ENCODE data around the gene OSTC.
A peak's percentile ranks its signal among the peaks of the same experiment; 100 is the strongest.

The OSTC gene

GRCh38 chr4:108644237-108644636, 6.2 kb upstream of the OSTC start:
- FAIRE-seq (no peak), DNase-seq (ENCODE audit: insufficient read length, low spot score) (no peak)

- DNase-seq (ENCODE audit: insufficient read length, low spot score): no peak
- FAIRE-seq: no peak
Measured at GRCh38 chr4:108646706-108647105, 3.7 kb upstream of the OSTC start.

DNA sequence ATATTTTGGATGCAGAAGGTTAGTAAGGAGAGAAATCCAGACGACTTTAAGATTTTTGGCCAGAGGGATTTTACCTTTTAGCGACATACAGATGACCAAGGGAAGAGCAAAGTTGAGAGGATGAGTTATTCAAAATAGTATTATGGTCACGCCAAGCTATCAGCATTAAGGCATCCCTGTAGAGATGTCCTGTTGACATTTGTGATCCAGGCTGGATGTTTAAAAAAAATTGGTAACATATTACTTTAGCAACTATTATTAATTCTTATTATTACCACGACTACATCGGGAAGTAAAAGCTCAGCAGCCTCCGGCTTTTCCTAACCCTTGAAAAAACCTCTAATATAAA, 562 bp upstream of the OSTC start:
- DNase-seq (ENCODE audit: insufficient read length, low spot score) (no peak), FAIRE-seq (no peak)

GRCh38 chr4:108651014-108651791, 804 bp downstream of the OSTC start:
- no peak for DNase-seq (ENCODE audit: insufficient read length, low spot score)
- FAIRE-seq: no peak

GRCh38 chr4:108662629-108663028, 12.2 kb downstream of the OSTC start:
- FAIRE-seq: no peak
- no peak for DNase-seq (ENCODE audit: insufficient read length, low spot score)

DNA sequence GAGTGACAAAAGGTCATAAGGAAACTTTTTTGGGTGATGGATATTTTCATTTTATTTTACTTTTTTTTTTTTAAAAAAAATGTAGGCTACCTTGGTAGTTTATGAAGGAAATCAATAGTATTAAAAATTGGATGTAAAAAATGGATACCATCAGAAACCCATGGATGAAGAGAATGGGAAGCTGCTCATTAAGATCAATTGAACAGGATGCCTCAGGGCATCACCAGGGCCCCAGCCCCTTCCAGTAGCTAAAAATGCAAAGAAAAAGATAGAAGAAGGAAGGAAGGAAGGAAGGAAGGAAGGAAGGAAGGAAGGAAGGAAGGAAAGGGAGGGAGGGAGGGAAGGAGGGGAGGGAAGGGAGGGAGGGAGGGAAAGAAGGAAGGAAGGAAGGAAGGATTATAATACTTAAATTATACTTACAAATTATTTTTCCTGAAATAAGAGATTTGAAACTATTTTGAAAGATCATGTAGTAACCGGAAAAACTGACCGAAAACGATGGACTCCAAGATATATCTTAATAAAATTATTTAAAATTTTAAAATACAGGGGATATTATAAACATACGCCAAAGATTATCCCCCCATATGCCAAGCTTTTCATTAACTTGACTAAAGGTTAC, 24.1 kb downstream of the OSTC start:
- no peak for FAIRE-seq

GRCh38 chr4:108681321-108681809, 31.0 kb downstream of the OSTC start:
- no peak for FAIRE-seq
- DNase-seq (ENCODE audit: insufficient read length, low spot score): no peak

More for the DNA sequence above, 24.1 kb downstream of the OSTC start:
- DNase-seq (ENCODE audit: insufficient read length, low spot score): no peak

GRCh38 chr4:108683479-108683878, 33.1 kb downstream of the OSTC start:
- no peak for FAIRE-seq
- DNase-seq (ENCODE audit: insufficient read length, low spot score): peak; percentile 8

GRCh38 chr4:108685036-108685686, 34.8 kb downstream of the OSTC start:
- DNase-seq (ENCODE audit: insufficient read length, low spot score) (no peak), FAIRE-seq (no peak)

- FAIRE-seq (no peak), DNase-seq (ENCODE audit: insufficient read length, low spot score) (no peak)
Measured at GRCh38 chr4:108690738-108691137, 40.3 kb downstream of the OSTC start.

- FAIRE-seq (no peak), DNase-seq (ENCODE audit: insufficient read length, low spot score) (no peak)
Measured at GRCh38 chr4:108693211-108693610, 42.8 kb downstream of the OSTC start.

DNA sequence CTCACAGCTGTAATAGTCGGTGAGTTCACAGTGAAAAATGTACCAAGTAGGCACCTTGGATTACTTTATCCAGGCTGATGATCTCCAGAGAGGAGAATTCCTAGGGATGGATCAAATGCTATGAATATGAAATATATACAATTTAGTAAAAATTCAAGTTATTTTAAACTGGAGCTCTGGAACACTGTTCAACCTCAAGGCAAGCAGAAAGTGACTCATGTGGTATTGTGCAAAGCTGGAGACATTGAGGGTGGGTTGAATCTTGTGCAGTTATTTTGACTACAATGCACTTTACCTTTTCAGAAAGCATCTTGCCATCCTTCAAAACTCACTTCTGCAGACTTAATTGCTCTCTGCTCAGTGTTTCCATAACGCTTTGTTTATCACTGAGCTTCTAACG, 43.4 kb downstream of the OSTC start:
- DNase-seq (ENCODE audit: insufficient read length, low spot score) (no peak), FAIRE-seq (no peak)

DNA sequence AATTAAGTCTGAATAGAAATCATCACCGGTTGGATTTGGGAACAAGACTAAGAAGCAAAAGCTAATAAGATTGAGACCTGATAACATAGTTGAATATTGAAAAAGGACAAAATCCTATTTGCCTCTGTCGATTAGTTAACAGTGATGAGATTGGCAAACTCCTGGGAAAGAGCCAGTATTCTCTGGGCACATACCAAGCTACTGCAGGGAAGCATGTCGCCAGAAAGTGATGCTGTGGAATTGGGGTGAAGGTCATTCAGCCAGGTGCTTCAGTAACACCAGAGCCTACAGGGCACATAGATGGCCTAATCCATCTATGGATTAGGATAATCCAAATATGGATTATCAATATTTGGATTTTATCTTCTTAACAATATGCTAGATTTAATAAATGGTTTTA, 44.0 kb downstream of the OSTC start:
- no peak for FAIRE-seq

DNA sequence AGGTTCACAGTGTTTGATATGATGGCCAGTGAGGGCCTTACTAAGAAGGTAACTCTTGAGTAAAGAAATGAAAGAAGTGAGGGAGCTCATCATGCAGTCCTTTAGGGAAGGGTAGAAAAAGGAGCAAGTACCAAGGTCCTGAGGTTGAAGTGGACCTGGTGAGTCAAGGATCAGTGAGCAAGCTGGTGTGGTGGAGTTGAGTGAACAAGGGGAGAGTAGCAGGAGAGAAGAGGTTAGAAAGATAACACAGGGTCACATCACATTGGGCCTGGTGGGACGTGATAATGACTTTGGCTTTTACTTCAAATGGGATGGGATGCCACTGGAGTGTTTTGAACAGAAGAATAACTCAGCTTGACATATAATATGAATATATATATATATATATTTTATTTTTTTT, 44.7 kb downstream of the OSTC start:
- FAIRE-seq: no peak
- no peak for DNase-seq (ENCODE audit: insufficient read length, low spot score)

More for the DNA sequence above, 44.0 kb downstream of the OSTC start:
- no peak for DNase-seq (ENCODE audit: insufficient read length, low spot score)

DNA sequence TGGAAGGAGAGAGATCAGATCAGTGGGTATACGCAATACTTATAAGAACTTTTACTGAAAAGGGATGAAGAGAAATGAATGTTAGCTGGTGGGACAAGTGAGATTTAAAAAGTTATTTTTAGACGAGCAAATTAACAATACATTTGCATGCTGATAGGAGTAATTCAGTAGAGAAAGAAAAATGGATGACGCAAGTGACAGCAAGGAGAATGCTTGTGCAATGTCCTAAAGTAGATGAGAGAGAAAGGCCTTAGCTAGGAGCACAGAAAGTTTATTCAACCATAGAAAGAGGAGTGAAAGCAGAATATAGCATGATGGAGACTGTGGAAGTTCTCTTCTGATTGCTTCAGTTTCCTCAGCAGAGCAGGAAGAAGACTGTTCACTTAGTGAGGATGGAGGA, 45.8 kb downstream of the OSTC start:
- FAIRE-seq (no peak), DNase-seq (ENCODE audit: insufficient read length, low spot score) (no peak)

DNA sequence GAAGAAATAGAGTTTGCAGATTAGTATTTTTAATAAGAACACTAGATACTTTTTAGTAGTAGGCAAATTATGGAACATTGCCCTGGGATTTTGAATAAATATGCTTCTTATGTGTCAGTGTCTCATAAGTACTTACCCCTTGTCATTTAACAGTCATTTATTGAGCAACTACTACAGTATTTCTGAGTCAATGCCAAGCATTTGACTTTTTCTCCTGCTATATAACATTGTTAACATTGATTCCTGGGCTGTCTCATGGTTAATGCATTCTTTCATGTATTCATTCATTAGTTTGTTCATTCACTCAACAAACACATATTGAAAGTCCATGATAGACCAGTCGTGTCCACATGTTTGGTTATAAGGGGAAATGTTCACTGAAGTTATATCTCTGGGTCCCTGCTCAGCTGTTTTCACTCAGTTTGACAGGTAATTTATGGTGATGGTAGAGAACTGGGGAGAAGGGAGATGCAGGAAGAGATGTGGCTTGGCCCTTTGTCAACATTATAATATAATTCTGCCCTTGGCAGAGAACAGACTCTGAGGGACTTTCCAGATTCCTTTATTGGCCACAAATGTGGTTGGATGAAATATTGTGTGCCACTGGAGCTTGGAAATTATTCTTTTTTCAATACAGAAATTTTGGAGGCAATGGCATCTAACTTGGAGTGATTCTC, 49.8 kb downstream of the OSTC start:
- FAIRE-seq: no peak
- peak; percentile 3 for DNase-seq (ENCODE audit: insufficient read length, low spot score)

GRCh38 chr4:108702960-108703359, 52.6 kb downstream of the OSTC start:
- FAIRE-seq (no peak), DNase-seq (ENCODE audit: insufficient read length, low spot score) (no peak)

DNA sequence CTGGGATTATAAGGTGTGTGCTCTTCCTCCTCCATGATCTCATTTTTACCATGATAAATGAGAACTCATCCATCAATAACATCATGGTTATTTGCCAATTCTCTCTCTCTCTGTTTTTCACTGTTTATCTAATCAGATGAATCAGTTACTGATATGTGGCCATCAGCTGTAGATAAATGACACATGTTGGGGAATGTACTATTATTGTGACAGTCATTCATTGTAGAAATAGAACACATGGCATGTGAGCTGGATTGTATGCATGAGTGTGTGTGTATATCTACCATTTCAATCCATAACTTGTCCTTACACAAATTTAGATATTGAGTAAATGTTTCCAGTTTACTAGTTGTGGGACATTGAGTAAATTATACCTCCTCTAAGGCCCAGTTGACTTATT, 53.0 kb downstream of the OSTC start:
- DNase-seq (ENCODE audit: insufficient read length, low spot score): no peak
- FAIRE-seq: no peak

DNA sequence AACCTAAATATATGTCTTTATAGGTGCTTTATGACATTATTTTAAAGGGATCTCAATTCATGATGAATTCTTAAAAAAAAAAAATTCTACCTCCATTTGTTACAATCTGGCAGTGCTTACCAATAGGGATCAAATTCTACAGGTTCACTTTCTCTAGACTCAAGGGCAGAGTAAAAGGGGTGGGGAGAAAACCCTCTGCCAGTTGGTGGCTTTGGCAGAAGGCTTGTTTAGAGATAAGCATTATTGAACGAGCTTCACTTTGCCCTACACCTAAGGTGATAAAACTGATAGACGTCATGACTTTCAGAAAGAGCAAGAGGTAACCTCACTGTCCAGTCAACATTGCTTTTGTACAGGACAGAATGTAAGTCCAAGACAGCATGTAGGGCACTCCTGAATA, 53.6 kb downstream of the OSTC start:
- no peak for DNase-seq (ENCODE audit: insufficient read length, low spot score)

DNA sequence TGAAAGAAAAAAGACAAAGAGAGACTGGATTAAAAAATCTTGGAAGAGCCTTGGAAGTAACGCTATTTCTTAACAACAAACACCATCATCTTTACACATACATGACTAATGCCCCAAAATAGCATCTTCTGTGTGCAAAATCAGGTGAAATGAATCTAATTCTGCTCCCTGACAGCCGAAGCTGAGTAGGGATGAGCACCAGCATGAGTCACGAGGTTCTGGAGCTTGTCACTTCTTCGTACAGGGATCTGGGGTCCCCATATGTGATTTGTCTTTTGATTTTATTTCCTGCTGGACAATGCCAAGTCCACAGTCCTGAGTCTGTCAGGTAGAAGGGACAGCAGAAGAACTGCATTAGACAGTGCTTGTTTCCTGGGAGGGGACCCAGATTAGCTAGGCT, 55.9 kb downstream of the OSTC start:
- DNase-seq (ENCODE audit: insufficient read length, low spot score): no peak
- FAIRE-seq: no peak

More for the DNA sequence above, 53.6 kb downstream of the OSTC start:
- FAIRE-seq: no peak

DNA sequence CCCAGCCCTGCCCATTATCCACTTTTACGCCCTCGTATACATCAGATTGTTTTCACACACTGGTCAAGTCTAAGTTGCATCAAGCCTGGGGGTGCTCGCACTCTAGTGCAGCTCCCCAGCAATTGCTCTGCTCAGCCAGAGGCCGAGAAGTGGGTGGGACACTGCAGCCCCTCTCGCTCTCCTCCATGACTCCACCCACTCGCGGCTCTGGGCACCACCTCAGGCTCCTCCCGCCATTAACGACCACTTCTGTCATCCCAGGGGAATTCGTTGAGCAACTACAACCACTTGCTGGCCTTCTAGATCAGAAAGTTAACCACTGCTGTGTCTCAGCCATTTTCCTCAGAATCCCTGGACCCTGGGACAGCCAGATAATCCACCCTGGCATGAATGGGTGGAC, 58.8 kb downstream of the OSTC start:
- no peak for DNase-seq (ENCODE audit: insufficient read length, low spot score)
- FAIRE-seq: no peak
